GM23338 (cell line): ENCODE data around the gene ALOX12. TPM values are rescaled to one million over a fixed set of nuclear protein-coding genes. Genes with fewer than 3 reads are reported as not detected.

ENCODE experiments used
- ATAC-seq: fragments of 200-7000 bp; cut with Tn5 transposase; 3 replicates; pipeline ENCODE4 v1.9.1; 2020
- DNase-seq: peaks from one replicate; pipeline ENCODE4 v3.0.0-alpha.2; 2015; ENCODE audit warnings: low spot score
- H2AFZ ChIP-seq: fragments of 200-600 bp; sonication (generic); 2 replicates; pipeline ENCODE4 v1.8.0; 2016; ENCODE audit warnings: antibody characterized with exemption, mild to moderate bottlenecking, moderate library complexity
- H3F3A ChIP-seq: fragments of 200-600 bp; sonication (generic); replicated peaks from 2 replicates; pipeline ENCODE4 v1.8.0; 2017; ENCODE audit warnings: antibody characterized with exemption, mixed run types, low read depth
- H3K27ac ChIP-seq: fragments of 200-600 bp; sonication (generic); 2 replicates; pipeline ENCODE4 v1.6.1; 2016; ENCODE audit warnings: low read depth
- H3K27me3 ChIP-seq: fragments of 200-600 bp; sonication (generic); 2 replicates; pipeline ENCODE4 v1.8.0; 2016; ENCODE audit warnings: mild to moderate bottlenecking, mixed run types, moderate library complexity; ENCODE audit not compliant: insufficient read depth
- H3K36me3 ChIP-seq: fragments of 200-600 bp; sonication (generic); 2 replicates; pipeline ENCODE4 v1.8.0; 2016; ENCODE audit warnings: mild to moderate bottlenecking; ENCODE audit not compliant: insufficient read depth
- H3K4me1 ChIP-seq: fragments of 200-600 bp; sonication (generic); 2 replicates; pipeline ENCODE4 v1.8.0; 2016; ENCODE audit warnings: mild to moderate bottlenecking, moderate library complexity; ENCODE audit not compliant: insufficient read depth
- H3K4me2 ChIP-seq: fragments of 200-600 bp; sonication (generic); 2 replicates; pipeline ENCODE4 v1.7.1; 2017; ENCODE audit warnings: mixed run types
- H3K4me3 ChIP-seq: fragments of 200-600 bp; sonication (generic); 2 replicates; pipeline ENCODE4 v1.6.1; 2016; ENCODE audit warnings: mixed run types
- H3K79me2 ChIP-seq: fragments of 200-600 bp; sonication (generic); replicated peaks from 2 replicates; pipeline ENCODE4 v1.8.0; 2017; ENCODE audit warnings: mild to moderate bottlenecking; ENCODE audit not compliant: insufficient read depth
- H3K9me2 ChIP-seq: fragments of 200-600 bp; sonication (generic); 2 replicates; pipeline ENCODE4 v1.8.0; 2017; ENCODE audit not compliant: insufficient read depth
- H4K20me1 ChIP-seq: fragments of 200-600 bp; sonication (generic); replicated peaks from 2 replicates; pipeline ENCODE4 v1.8.0; 2017; ENCODE audit warnings: mild to moderate bottlenecking; ENCODE audit not compliant: insufficient read depth
- H3K27ac Mint-ChIP-seq: 2 replicates; pipeline ENCODE4 v1.8.0; 2020; ENCODE audit warnings: inconsistent platforms, mild to moderate bottlenecking, moderate library complexity, mixed read lengths
- H3K27me3 Mint-ChIP-seq: 3 replicates; pipeline ENCODE4 v1.8.0; 2022; ENCODE audit warnings: low read depth, mild to moderate bottlenecking, moderate library complexity, mixed read lengths, inconsistent platforms; ENCODE audit not compliant: insufficient read depth, poor library complexity
- H3K36me3 Mint-ChIP-seq: 3 replicates; pipeline ENCODE4 v1.8.0; 2021; ENCODE audit warnings: low read depth, mild to moderate bottlenecking, inconsistent platforms, moderate library complexity, mixed read lengths
- H3K4me1 Mint-ChIP-seq: 3 replicates; pipeline ENCODE4 v1.8.0; 2020; ENCODE audit warnings: mild to moderate bottlenecking, inconsistent platforms, mixed read lengths
- H3K4me3 Mint-ChIP-seq: 3 replicates; pipeline ENCODE4 v1.8.0; 2021; ENCODE audit warnings: moderate library complexity, mild to moderate bottlenecking, inconsistent platforms, mixed read lengths
- H3K9me3 Mint-ChIP-seq: 3 replicates; pipeline ENCODE4 v1.8.0; 2020; ENCODE audit warnings: moderate library complexity, mild to moderate bottlenecking, inconsistent platforms, mixed read lengths
- CREB1 ChIP-seq: fragments of 250-450 bp; sonication (Bioruptor Pico); IDR thresholded peaks from 2 replicates; pipeline ENCODE4 v1.5.0; 2020; ENCODE audit warnings: low read depth, mild to moderate bottlenecking, moderate library complexity
- EZH2phosphoT487 ChIP-seq: fragments of 200-600 bp; sonication (generic); IDR thresholded peaks from one replicate; pipeline ENCODE4 v1.8.1; 2018; ENCODE audit warnings: antibody characterized with exemption; ENCODE audit not compliant: unreplicated experiment
- NANOG ChIP-seq: IDR thresholded peaks from 2 replicates; pipeline ENCODE4 v1.6.1; 2016; ENCODE audit warnings: antibody characterized with exemption, borderline replicate concordance
- POLR2AphosphoS5 ChIP-seq: IDR thresholded peaks from 2 replicates; pipeline ENCODE4 v1.6.1; 2016; ENCODE audit warnings: antibody characterized with exemption, low read depth
- STAT1 ChIP-seq: IDR thresholded peaks from one replicate; pipeline ENCODE4 v1.6.1; 2016; ENCODE audit warnings: antibody characterized with exemption; ENCODE audit not compliant: unreplicated experiment
- ZNF114 ChIP-seq: fragments of 250-450 bp; sonication (Bioruptor Pico); IDR thresholded peaks from 2 replicates; pipeline ENCODE4 v1.5.0; 2020; ENCODE audit warnings: mild to moderate bottlenecking, moderate library complexity
- ZNF462 ChIP-seq: fragments of 250-450 bp; sonication (Bioruptor Pico); IDR thresholded peaks from 2 replicates; pipeline ENCODE4 v1.5.0; 2020; ENCODE audit warnings: mild to moderate bottlenecking, moderate library complexity
- polyA plus RNA-seq: library from polyadenylated mRNA; unstranded; fragments of >200 nt; fragmentation: Nextera tagmentation; extraction: Ambion mirVana; gene quantifications from 2 replicates; pipeline ENCODE4 v1.2.1, GENCODE V29; 2016
- total RNA-seq: library from RNA; depleted of rRNA; stranded (reverse); fragments of >200 nt; shearing (Covaris generic); gene quantifications from 2 replicates; pipeline ENCODE4 v1.2.3, GENCODE V29; 2014
- TF ChIP-seq, protein P1 (sequence below), 2 experiments: fragments of 200-600 bp in 1 of 2; sonication (generic) in 1 of 2; conservative IDR thresholded peaks; 2 replicates each; pipeline versions ENCODE4 v1.5.1 to v1.6.1; 2016 to 2017; ENCODE audit warnings: antibody characterized with exemption in 2 of 2, low read depth in 2 of 2, mild to moderate bottlenecking in 2 of 2, moderate library complexity in 1 of 2

Gene ALOX12
- total and polyA plus RNA-seq, 2 experiments from 2014 or later, result 1.2 to 1.8 TPM

- ATAC-seq (no peak), DNase-seq (no peak)
- Histone ChIP-seq H4K20me1 (no peaks in the 10 kb centered on the region), H3K27ac (no peak overlapping the region), H2AFZ (no peak overlapping the region), H3K4me2 (no peak overlapping the region), H3K27me3 (no peaks in the 10 kb centered on the region), H3K79me2 (no peaks in the 10 kb centered on the region), H3K4me1 (no peaks in the 10 kb centered on the region), H3K4me3 (no peak overlapping the region), H3F3A (no peaks in the 10 kb centered on the region), H3K9me2 (0 out of 2 replicates have a peak, but pooled peaks cover 2% of the 10 kb centered on the region), H3K36me3 (no peaks in the 10 kb centered on the region)
- TF ChIP-seq NANOG (no peak), EZH2phosphoT487 (no peak), STAT1 (no peak), POLR2AphosphoS5 (no peak), ZNF462 (CRISPR knock-in tag) (no peak), ZNF114 (no peak), CREB1 (CRISPR knock-in tag) (no peak)
- TF ChIP-seq, protein P1, sequence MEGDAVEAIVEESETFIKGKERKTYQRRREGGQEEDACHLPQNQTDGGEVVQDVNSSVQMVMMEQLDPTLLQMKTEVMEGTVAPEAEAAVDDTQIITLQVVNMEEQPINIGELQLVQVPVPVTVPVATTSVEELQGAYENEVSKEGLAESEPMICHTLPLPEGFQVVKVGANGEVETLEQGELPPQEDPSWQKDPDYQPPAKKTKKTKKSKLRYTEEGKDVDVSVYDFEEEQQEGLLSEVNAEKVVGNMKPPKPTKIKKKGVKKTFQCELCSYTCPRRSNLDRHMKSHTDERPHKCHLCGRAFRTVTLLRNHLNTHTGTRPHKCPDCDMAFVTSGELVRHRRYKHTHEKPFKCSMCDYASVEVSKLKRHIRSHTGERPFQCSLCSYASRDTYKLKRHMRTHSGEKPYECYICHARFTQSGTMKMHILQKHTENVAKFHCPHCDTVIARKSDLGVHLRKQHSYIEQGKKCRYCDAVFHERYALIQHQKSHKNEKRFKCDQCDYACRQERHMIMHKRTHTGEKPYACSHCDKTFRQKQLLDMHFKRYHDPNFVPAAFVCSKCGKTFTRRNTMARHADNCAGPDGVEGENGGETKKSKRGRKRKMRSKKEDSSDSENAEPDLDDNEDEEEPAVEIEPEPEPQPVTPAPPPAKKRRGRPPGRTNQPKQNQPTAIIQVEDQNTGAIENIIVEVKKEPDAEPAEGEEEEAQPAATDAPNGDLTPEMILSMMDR (conservative IDR thresholded peaks at IDR 0.05; ENCODE audit: low read depth in 2 of 2), result no peak
- no peaks in the 10 kb centered on the region for H3K4me1 Mint-ChIP-seq
- no peak overlapping the region for H3K4me3 Mint-ChIP-seq
- no peak overlapping the region for H3K27ac Mint-ChIP-seq
- H3K9me3 Mint-ChIP-seq, result peaks cover 6% of the 10 kb centered on the region; the same call in 2 of the 3 replicates
- H3K36me3 Mint-ChIP-seq, result no peaks in the 10 kb centered on the region; the same call in 2 of the 3 replicates
- peaks cover 2% of the 10 kb centered on the region for H3K27me3 Mint-ChIP-seq
These were observed 36.1 kb upstream of the ALOX12 start for GRCh38 chr17:6959700-6960099.
